Muscle of leg (tissue), 11 donors: ENCODE data around the gene TMEM63A. TPM values are rescaled to one million over a fixed set of nuclear protein-coding genes. Genes with fewer than 3 reads are reported as not detected.
A peak's percentile ranks its signal among the peaks of the same experiment; 100 is the strongest.

Experiments
- DNase-seq: peaks from one replicate; pipeline ENCODE4 v3.0.0; 2013
- H3K27ac ChIP-seq: one replicate; pipeline ENCODE4 v1.5.1; 2013; ENCODE audit warnings: mild to moderate bottlenecking, low read length, control low read depth
- H3K27me3 ChIP-seq: one replicate; pipeline ENCODE4 v1.6.1; 2013; ENCODE audit warnings: low read length; ENCODE audit not compliant: control insufficient read depth, insufficient read depth
- H3K36me3 ChIP-seq: one replicate; pipeline ENCODE4 v1.6.1; 2013; ENCODE audit warnings: low read length; ENCODE audit not compliant: control insufficient read depth, insufficient read depth
- H3K4me1 ChIP-seq: one replicate; pipeline ENCODE4 v1.6.1; 2013; ENCODE audit warnings: low read length; ENCODE audit not compliant: control insufficient read depth, insufficient read depth
- H3K4me3 ChIP-seq: one replicate; pipeline ENCODE4 v1.5.1; 2013; ENCODE audit warnings: low read length, control low read depth
- H3K9me3 ChIP-seq: replicated peaks from 2 replicates; pipeline ENCODE4 v1.6.1; 2013; ENCODE audit warnings: low read depth, low read length; ENCODE audit not compliant: control insufficient read depth
- whole genome bisulfite sequencing: methylation state at CpG from one replicate; pipeline ENCODE4 v1.1.5; 2013; ENCODE audit warnings: missing lambda C conversion rate; ENCODE audit not compliant: insufficient coverage; 5-methylcytosine and 5-hydroxymethylcytosine counted together
- polyA plus RNA-seq, 8 donors: library from polyadenylated mRNA; unstranded; fragments of 120-200 nt; gene quantifications; one replicate each; pipeline versions ENCODE4 v1.2.1 to v1.2.3, GENCODE V29; 2013; ENCODE audit warnings: inconsistent platforms in 1 of 8, low replicate concordance in 1 of 8; ENCODE audit not compliant: insufficient read length in 8 of 8, insufficient read depth in 1 of 8
- total RNA-seq: library from RNA; stranded (reverse); fragments of 120-200 nt; gene quantifications from one replicate; pipeline ENCODE4 v1.2.4, GENCODE V29; 2013

TMEM63A gene
- total and polyA plus RNA-seq, 9 donors, result 14.3 to 31.9 (median 21.3) TPM

DNA sequence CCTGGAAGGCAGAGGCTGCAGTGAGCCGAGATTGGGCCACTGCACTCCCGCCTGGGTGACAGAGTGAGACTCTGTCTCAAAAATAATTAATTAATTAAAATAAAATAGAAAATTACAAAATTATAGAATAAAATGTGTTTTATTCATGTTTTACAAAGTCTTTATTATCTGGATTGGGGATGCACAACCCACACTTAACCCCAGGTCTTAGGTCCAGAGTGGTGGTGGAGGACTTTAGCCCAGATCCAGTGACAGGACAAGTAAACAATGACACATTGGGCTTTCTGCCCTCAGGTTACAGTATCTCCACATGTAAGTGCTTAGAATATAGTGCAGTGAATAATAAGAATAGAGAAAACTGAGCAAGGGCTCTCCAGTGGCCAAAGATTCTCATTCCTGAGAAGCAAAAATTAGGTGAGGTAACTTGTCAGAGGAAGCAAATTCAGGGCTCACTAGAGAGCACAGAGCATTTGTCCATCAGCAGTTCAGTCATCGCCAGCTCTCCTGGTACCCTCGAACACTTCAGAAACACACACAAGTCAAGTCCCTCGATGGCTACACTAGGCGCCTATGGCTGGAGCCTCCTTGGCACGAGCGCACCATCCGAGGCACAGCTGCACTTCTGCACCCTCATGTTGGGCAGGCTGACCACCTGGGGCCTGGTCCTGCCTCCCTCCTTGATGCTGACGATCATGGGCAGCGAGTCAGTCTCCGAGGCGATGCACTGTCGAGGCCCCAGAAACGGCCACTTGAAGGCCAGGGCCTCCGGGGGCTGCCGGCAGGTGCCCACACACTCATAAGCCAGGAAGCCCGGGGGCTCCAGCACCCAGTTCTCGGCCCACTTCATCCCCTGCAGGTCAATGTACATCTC, 4.2 kb upstream of the TMEM63A start:
- no peaks in the 10 kb centered on the region for H3K9me3 ChIP-seq
- no peaks in the 10 kb centered on the region for H3K27me3 ChIP-seq
- no peak overlapping the region for H3K27ac ChIP-seq
- no peak overlapping the region for H3K4me3 ChIP-seq
- peaks cover 28% of the 10 kb centered on the region for H3K4me1 ChIP-seq
- no peak for DNase-seq
- no peaks in the 10 kb centered on the region for H3K36me3 ChIP-seq
- 92% methylated on average over 13 of the region's 19 CpGs for WGBS

- 85% methylated on average over 6 of the region's 6 CpGs for WGBS
- no peaks in the 10 kb centered on the region for H3K9me3 ChIP-seq
- no peak for DNase-seq
- peaks cover 1% of the 10 kb centered on the region for H3K36me3 ChIP-seq
- peaks cover 39% of the 10 kb centered on the region for H3K4me1 ChIP-seq
- no peak overlapping the region for H3K4me3 ChIP-seq
- no peak overlapping the region for H3K27ac ChIP-seq
- no peaks in the 10 kb centered on the region for H3K27me3 ChIP-seq
Observed at GRCh38 chr1:225885336-225885735, 3.2 kb upstream of the TMEM63A start.

GRCh38 chr1:225883616-225884265, 1.6 kb upstream of the TMEM63A start:
- no peaks in the 10 kb centered on the region for H3K27me3 ChIP-seq
- peaks cover 40% of the 10 kb centered on the region for H3K4me1 ChIP-seq
- no peak for DNase-seq
- WGBS, result 83% methylated on average over 4 of the region's 11 CpGs
- peaks cover 3% of the 10 kb centered on the region for H3K36me3 ChIP-seq
- no peak overlapping the region for H3K27ac ChIP-seq
- no peaks in the 10 kb centered on the region for H3K9me3 ChIP-seq
- no peak overlapping the region for H3K4me3 ChIP-seq

GRCh38 chr1:225882694-225883615, 775 bp upstream of the TMEM63A start:
- WGBS, result 2% methylated on average over 57 of the region's 63 CpGs
- Histone ChIP-seq H3K4me3 (peak overlapping the region; percentile 99), H3K4me1 (peaks cover 39% of the 10 kb centered on the region), H3K27me3 (no peaks in the 10 kb centered on the region), H3K36me3 (peaks cover 3% of the 10 kb centered on the region), H3K9me3 (no peaks in the 10 kb centered on the region), H3K27ac (peak overlapping the region; percentile 57)
- DNase-seq, result peak; percentile 58

- no peak for DNase-seq
- Histone ChIP-seq H3K27ac (peak overlapping the region; percentile 84), H3K27me3 (no peaks in the 10 kb centered on the region), H3K9me3 (no peaks in the 10 kb centered on the region), H3K4me3 (peak overlapping the region; percentile 99), H3K4me1 (peaks cover 53% of the 10 kb centered on the region), H3K36me3 (peaks cover 8% of the 10 kb centered on the region)
- WGBS, result 14% methylated on average over 19 of the region's 25 CpGs
Observed at GRCh38 chr1:225881081-225881958, 860 bp downstream of the TMEM63A start.

DNA sequence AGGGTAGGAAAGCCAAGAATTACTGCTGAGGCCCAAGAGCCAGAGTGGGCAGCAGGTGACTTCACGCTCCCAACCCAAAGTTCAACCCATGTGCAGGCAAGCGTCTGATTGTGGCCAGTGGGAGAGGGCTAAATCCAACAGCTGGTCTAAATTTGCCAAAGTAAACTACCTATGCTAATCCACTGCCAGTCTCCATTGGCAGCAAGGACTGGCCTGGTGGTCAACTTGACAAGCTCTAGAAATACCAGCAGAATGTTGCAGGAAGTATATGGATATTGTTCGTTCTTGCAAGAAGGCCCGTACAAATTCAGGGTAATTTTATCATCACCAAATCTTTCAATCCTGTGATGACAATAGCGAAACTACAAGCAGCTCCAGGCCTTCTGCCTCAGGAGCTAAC, 1.5 kb downstream of the TMEM63A start:
- 80% methylated on average over 1 of the region's 5 CpGs for WGBS

DNA sequence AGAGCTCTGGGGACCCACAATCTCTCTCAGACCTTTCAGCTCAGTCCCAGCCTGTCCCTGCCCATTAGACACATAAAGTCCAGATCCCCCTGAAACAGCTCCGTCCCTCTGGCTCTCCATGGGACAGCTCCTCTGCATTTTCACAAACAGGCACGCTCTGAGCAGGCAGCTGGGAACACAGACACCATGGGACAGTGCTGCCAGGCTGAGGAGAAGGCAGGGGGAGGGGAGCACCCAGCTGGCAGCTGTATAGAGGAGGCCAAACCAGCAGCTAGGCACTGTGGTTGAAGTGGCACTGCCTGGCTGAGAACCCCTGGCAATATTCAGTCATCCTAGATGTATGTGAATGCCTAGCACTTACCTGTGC, 2.0 kb downstream of the TMEM63A start:
- no peak overlapping the region for H3K27ac ChIP-seq
- H3K4me1 ChIP-seq, result peaks cover 61% of the 10 kb centered on the region
- no peak for DNase-seq
- H3K27me3 ChIP-seq, result no peaks in the 10 kb centered on the region
- no peaks in the 10 kb centered on the region for H3K9me3 ChIP-seq
- H3K36me3 ChIP-seq, result peaks cover 14% of the 10 kb centered on the region
- WGBS, result no CpG with 5 or more reads among the region's 2 CpGs
- H3K4me3 ChIP-seq, result no peak overlapping the region

More for the DNA sequence above, 1.5 kb downstream of the TMEM63A start:
- Histone ChIP-seq H3K4me1 (peaks cover 58% of the 10 kb centered on the region), H3K27me3 (no peaks in the 10 kb centered on the region), H3K9me3 (no peaks in the 10 kb centered on the region), H3K4me3 (no peak overlapping the region), H3K36me3 (peaks cover 10% of the 10 kb centered on the region), H3K27ac (no peak overlapping the region)
- no peak for DNase-seq

DNA sequence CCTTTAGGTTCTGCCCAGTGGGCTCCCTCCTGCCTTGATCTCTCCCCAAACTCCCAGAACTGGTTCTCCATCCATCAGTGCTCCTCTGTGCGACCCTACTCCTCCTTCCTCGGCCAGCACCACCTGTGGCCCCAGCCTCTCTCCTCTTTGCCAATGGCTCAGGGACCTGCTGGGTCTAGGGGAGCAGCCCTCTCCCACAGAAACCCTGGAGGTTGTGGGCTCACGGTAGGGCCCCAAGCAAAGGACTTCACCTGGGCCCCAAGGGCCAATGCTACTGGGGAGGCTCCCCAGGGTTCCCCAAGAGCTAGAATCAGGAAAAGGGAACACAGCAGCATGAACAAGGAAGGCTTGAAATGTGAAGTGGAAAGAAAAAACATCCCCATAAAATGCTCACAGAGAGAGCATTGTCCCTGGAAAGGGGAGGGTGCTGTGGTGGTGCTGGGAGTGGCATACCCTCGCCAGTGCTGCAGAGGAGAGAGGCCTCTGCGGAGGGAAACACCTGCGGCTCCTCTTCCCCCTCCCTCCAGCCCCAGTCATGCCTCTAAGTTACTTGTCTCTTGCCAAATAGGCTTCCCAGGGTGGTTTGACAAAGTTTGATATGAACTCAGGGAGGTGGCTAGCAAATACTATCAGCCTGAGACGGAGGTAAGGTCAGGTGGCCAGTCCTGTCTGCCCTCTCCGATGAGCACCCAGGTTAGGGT, 2.5 kb downstream of the TMEM63A start:
- H3K4me1 ChIP-seq, result peaks cover 61% of the 10 kb centered on the region
- no peaks in the 10 kb centered on the region for H3K9me3 ChIP-seq
- H3K27ac ChIP-seq, result no peak overlapping the region
- H3K4me3 ChIP-seq, result no peak overlapping the region
- H3K27me3 ChIP-seq, result no peaks in the 10 kb centered on the region
- H3K36me3 ChIP-seq, result peaks cover 17% of the 10 kb centered on the region
- no peak for DNase-seq
- 85% methylated on average over 5 of the region's 8 CpGs for WGBS

DNA sequence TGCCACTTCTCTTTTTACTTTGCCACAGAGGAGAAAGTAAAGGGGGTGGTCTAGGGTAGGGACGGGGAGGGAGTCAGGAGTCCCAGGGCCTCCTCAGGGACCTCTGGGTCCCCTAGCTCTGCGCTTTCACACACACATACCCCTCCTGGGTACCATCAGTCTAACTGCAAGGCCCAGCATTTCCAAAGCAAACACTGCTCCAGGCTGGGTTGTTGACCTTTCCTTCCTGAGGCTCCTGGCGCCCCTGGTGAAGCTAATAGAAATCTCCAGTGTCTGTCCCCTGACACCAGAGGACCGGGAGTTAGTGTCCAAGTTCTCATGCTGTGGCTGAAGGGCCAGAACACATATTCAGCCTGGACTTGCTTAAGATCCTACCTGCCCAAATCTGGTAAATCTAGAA, 3.9 kb downstream of the TMEM63A start:
- Histone ChIP-seq H3K27ac (peak overlapping the region; percentile 50), H3K27me3 (no peaks in the 10 kb centered on the region), H3K4me1 (peaks cover 60% of the 10 kb centered on the region), H3K4me3 (no peak overlapping the region), H3K36me3 (peaks cover 28% of the 10 kb centered on the region), H3K9me3 (no peaks in the 10 kb centered on the region)
- DNase-seq, result no peak
- 76% methylated on average over 3 of the region's 4 CpGs for WGBS
